DND-41 (cell line): ENCODE results near the gene DGKG.

ENCODE experiments used
- CTCF ChIP-seq: IDR thresholded peaks from 2 replicates; pipeline ENCODE4 v1.5.1; 2012; ENCODE audit warnings: borderline replicate concordance, low read length, moderate library complexity, mild to moderate bottlenecking; ENCODE audit not compliant: poor library complexity, severe bottlenecking; ENCODE audit errors: extremely low read depth
- EZH2 ChIP-seq: IDR thresholded peaks from 3 replicates; pipeline ENCODE4 v1.6.1; 2012; ENCODE audit warnings: borderline replicate concordance, low read depth, mild to moderate bottlenecking, moderate library complexity, low read length, inconsistent platforms; ENCODE audit not compliant: severe bottlenecking

DNA sequence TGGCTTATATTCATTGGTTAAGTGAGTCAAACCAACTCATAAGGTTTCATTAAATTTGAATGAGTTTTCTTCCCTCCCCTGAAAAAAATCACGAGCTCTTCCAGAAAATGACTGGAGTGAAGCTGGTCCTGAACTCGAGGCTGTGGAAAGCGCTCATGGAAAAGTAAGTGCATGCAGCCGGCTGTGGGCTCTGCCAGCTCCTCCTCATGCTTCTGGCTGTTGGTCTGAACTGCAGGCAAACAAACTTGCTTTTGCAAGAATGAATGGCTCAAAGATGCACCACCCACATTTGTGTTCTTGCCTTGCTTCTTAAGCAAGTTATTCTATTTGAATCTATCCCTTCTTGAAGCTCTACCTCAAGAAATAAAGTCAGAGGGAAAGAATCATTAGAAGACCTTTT, 259.3 kb downstream of the DGKG start:
- TF ChIP-seq CTCF (no peak), EZH2 (no peak)
